SK-N-MC (cell line): ENCODE measurements around the gene TRAPPC5.

Source experiments
- EZH2 ChIP-seq: fragments of 200-600 bp; sonication (generic); IDR thresholded peaks from one replicate; pipeline ENCODE4 v1.6.1; 2017; ENCODE audit warnings: antibody characterized with exemption
- FOXP2 ChIP-seq: optimal IDR thresholded peaks from 2 replicates; pipeline ENCODE3; 2011; ENCODE audit warnings: mild to moderate bottlenecking, moderate library complexity; ENCODE audit not compliant: insufficient read depth; ENCODE audit errors: extremely low read length, control extremely low read depth
- POLR2AphosphoS5 ChIP-seq: IDR thresholded peaks from 2 replicates; pipeline ENCODE4 v1.6.1; 2012; ENCODE audit warnings: mild to moderate bottlenecking, low read depth, low read length, borderline replicate concordance

DNA sequence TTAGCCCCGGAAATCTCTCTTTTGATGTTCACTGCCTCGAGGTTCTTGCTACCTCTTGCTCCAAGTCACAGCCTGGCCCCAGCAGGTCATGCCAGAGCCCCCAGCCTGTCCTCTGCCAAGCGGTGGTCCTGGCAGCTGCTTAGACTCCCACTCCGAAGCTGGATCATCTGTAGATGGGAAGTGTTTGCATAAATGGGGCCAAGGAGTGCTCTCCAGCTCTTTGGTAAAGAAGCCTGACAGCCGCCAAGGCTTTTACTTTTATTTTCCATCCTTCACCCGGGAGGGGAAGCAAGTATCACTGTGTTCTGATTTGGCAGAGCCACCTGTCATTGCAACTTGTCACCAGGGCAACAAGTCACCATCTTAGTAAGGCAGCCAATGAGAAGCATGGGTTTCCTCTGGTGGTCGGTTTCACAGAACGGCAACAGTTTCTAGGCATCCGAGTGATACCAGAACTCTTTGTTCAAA lies 22.4 kb upstream of the TRAPPC5 start:
- no peak for TF ChIP-seq POLR2AphosphoS5
- no peak for TF ChIP-seq EZH2
- no peak for TF ChIP-seq FOXP2
